OCI-LY3 (cell line): ENCODE results near the gene GRID1.

ENCODE experiments used
- CTCF ChIP-seq: fragments of 200-600, 300-600 bp; sonication (generic); IDR thresholded peaks from 2 replicates; pipeline ENCODE4 v1.5.1; 2014; ENCODE audit warnings: antibody characterized with exemption, low read length, low read depth
- EZH2phosphoT487 ChIP-seq: fragments of 200-600 bp; shearing (Covaris generic); IDR thresholded peaks from 2 replicates; pipeline ENCODE4 v1.6.1; 2018; ENCODE audit warnings: antibody characterized with exemption, mixed run types, low read depth

DNA sequence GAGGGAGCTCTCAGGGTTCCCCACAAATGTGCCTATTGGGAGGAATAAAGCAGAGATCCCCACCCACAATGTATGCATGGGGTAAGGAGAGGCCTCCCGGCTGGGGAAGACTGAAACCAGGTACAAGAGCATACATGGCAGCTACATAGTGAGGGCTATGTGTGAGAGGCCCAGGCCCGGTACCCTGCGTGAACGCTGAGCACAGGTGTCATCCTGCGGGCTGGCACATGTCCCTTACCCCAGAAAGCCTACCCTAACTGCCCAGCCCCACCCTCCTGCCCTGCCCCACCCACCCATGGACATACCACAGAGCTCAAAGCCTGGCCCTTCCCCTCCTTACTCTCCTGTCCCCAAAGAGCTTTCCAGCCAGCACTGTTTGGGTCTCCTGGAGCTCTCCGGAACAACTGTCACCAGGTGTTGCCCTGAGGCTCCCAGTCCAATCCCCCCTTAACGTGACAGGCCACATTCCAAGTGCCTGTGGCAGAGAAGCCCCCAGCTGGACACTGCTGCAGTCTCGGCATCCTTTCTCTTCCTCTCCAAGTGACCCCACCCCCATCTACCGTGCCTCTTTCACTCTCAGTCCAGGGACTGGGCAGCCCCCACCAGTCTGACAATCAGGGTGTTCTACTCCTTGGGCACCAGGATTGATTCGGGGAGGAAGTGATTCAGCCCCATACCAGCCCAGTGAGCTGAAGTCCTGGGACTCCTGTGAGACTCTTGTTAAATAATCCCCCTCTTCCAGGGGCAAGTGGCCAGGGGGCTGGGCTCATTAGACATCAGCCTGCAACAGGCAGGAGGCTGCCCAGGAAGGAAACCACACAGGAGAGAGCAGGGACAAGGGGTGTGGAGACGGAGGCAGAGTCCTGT lies 19.6 kb downstream of the GRID1 start:
- no peak for TF ChIP-seq CTCF
- no peak for TF ChIP-seq EZH2phosphoT487
